Mesodermal cell (in vitro differentiated cells): ENCODE measurements around the gene FADS6.

Experiments
- H3K27ac ChIP-seq: 2 replicates; pipeline ENCODE4 v1.7.0; 2013; ENCODE audit warnings: mild to moderate bottlenecking, low read depth, low read length, moderate library complexity; ENCODE audit not compliant: severe bottlenecking
- H3K36me3 ChIP-seq: 2 replicates; pipeline ENCODE4 v1.7.1; 2013; ENCODE audit warnings: mild to moderate bottlenecking, low read length, moderate library complexity; ENCODE audit not compliant: control insufficient read depth, insufficient read depth
- H3K4me1 ChIP-seq: one replicate; pipeline ENCODE4 v1.7.1; 2013; ENCODE audit warnings: mild to moderate bottlenecking, low read length; ENCODE audit not compliant: insufficient read depth, control insufficient read depth, poor library complexity, severe bottlenecking
- H3K4me3 ChIP-seq: 2 replicates; pipeline ENCODE4 v1.7.0; 2013; ENCODE audit warnings: low read length, control low read depth, mild to moderate bottlenecking; ENCODE audit not compliant: insufficient read depth, poor library complexity, severe bottlenecking; ENCODE audit errors: extremely low read depth
- H3K9me3 ChIP-seq: 2 replicates; pipeline ENCODE4 v1.7.1; 2013; ENCODE audit warnings: mild to moderate bottlenecking, low read length, moderate library complexity; ENCODE audit not compliant: control insufficient read depth
- WGBS, 2 experiments: methylation state at CpG; one replicate each; pipeline ENCODE4 v1.1.5; 2013; ENCODE audit warnings: missing lambda C conversion rate in 2 of 2; ENCODE audit not compliant: insufficient coverage in 2 of 2; 5-methylcytosine and 5-hydroxymethylcytosine counted together

The FADS6 gene

DNA sequence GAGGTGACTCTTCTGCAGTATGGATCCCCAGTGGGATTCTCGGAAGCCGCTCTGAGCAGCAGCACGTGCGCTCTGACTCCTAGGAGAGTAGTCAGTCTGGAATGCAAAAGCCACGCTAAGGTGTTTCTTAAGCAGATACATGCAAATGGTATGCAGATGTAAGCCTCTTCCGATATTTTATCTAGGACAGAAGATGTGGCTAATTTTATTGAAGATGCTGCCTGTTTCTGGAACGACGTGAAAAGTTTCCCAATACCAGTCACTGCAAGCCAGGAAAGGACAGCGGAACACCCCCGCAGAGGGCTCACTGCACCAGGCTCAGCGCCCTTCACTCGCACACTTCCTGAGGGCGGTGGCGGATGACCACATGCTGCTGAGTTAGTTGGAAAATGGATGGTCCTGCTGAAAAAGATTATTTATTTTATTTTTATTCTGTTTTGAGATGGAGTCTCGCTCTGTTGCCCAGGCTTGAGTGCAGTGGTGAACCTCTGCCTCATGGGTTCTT lies 10.1 kb downstream of the FADS6 start:
- Histone ChIP-seq H3K4me1 (no peaks in the 10 kb centered on the region), H3K36me3 (no peaks in the 10 kb centered on the region), H3K4me3 (no peak overlapping the region), H3K27ac (no peak overlapping the region), H3K9me3 (no peaks in the 10 kb centered on the region)
- WGBS, 2 experiments, result 87% methylated on average over 11 to 15 of the region's 15 CpGs

DNA sequence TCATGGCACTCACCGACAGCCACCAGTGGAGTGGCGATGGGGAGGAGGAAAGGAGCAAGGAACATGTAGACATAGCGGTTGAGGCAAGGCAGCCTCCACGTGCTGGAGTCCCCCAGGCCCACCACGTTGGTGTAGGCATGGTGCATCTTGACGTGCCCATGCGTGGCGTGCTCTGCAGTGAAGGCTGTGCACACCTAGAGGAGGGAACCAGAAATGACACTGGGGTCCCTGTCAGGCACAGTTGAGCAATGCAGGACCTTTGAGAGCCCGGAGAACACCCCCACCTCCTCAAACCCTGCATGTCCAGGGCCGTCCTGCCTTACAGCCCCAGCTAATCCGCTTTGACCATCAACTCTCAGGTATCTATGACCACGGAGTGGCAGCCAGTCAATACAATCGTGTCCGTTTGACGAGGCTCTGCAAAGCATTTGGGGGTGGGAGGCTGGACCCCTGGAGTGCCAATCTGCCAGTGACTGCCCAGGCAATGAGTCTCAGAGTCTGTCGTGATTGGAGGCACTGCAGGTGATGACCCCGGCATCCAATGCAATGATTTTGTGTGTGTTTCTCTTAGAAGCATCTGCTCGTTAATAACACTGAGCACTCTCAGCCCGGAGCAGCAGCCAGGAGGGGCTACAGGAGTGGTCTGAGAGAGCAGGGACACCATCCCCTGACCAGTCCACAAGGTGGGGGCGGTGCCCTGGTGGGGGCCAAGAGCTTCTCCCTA lies 10.8 kb downstream of the FADS6 start:
- 81 to 86% methylated on average over 20 of the region's 20 CpGs for WGBS, 2 experiments
- Histone ChIP-seq H3K4me1 (no peaks in the 10 kb centered on the region), H3K27ac (no peak overlapping the region), H3K36me3 (no peaks in the 10 kb centered on the region), H3K4me3 (no peak overlapping the region), H3K9me3 (no peaks in the 10 kb centered on the region)

DNA sequence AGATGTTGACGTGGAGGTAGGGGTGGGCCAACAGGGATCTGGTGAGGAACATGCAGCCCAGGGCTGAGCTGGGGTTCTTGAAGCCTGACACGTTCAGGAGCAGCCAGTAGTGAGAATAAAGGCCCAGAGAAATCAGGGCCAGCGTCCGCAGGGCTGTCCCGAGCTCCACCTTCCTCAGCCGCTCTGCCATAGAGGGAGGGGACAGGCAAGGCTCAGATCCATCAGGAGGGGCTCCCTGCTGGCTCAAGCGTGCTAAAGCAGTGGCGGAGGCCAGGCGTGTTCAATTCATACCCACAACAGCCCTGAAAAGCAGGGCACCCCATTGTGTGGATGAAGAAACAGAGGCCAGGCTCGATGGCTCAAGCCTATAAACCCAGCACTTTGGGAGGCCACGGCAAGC lies 12.4 kb downstream of the FADS6 start:
- no peaks in the 10 kb centered on the region for H3K4me1 ChIP-seq
- no peaks in the 10 kb centered on the region for H3K9me3 ChIP-seq
- no peak overlapping the region for H3K4me3 ChIP-seq
- 79% methylated on average over 8 to 11 of the region's 11 CpGs for WGBS, 2 experiments
- H3K27ac ChIP-seq, result no peak overlapping the region
- H3K36me3 ChIP-seq, result no peaks in the 10 kb centered on the region

DNA sequence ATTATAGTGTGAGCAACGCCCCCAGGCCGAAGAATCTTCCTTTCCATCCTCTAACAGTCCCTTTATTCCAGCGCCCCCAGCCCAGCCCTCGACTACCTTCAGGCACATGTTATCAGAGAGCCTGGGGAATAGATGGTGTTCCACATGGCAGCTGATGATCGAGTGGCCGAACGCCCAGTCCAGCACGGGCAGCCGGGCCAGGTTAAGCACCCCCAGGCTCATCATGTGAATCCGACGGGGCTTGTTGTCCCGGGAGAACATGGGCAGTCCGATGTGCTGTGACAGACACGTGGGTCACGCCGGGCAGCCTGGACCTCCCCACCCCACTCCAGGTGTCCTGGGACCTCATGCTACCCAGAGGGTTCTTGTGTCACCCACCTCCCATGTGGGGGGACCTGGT lies 14.1 kb downstream of the FADS6 start:
- Histone ChIP-seq H3K4me1 (no peaks in the 10 kb centered on the region), H3K4me3 (no peak overlapping the region), H3K36me3 (no peaks in the 10 kb centered on the region), H3K27ac (no peak overlapping the region), H3K9me3 (no peaks in the 10 kb centered on the region)
- WGBS, 2 experiments, result 92 to 95% methylated on average over 13 to 14 of the region's 16 CpGs

DNA sequence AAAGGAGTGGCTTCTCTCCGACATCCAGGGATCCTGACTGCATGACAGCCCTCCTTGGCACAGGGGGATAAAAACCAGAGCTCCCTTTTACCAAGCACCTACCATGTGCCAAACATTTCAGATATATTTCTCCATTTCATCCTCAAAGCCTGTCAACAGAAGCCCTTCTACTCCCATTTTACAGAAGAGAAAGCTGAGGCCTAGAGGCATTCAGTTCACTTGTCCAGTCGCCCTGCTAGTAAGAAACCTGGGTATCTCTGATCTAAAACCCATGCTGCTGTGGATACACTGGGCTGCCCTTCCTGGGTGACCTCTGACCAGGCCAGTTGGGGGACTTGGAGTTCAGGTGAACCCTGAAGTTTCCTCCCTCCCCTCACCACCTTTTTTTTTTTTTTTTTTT lies 14.8 kb downstream of the FADS6 start:
- Histone ChIP-seq H3K4me1 (no peaks in the 10 kb centered on the region), H3K36me3 (no peaks in the 10 kb centered on the region), H3K4me3 (no peak overlapping the region), H3K27ac (no peak overlapping the region), H3K9me3 (no peaks in the 10 kb centered on the region)
- WGBS, 2 experiments, result 80 to 88% methylated on average over 1 to 2 of the region's 2 CpGs

DNA sequence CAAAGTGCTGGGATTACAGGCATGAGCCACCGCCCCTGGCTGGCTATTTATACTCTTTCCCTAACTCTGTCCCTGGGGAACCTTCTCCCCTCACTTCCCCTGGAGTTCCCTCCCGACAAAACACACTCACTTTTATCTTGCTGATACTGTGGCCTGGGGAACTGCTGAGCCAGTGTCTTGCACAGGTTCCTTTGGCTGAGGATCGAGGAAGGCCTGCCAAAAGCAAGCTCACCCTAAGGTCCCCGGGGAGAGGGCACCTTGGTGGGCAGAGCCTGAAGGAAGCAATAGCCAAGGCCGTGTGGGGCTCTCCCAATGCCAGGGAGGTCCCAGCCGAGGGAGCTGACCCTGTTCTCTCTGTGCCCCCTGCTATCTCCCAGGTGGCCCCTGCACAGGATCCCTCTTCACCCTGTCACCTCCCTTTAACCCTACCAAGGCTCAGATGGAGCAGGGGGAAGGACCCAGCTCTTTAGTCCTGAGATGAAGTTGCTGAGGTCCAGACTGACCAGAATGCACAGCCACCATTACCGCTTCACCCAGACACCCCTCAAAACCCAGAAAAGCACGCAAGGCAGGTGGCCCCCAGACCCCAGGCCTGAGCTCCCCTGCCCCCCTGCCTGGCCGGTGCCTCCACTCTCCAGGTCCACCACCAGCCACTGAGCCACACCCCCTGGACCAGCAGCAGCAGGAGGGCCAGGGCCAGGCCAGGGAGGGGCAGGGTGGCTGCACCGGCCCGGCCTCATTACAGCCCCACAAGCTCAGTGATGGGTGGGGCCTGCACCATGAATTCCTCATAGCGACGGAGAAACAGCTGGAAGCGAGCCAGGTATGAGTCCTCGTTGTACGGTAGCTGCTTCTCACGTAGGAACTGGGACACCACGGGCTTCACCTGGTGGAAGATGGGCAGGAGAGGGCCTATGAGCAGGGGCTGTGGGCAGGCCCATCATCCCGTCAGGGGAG lies 15.6 kb downstream of the FADS6 start:
- WGBS, 2 experiments, result 83 to 90% methylated on average over 17 to 18 of the region's 19 CpGs

DNA sequence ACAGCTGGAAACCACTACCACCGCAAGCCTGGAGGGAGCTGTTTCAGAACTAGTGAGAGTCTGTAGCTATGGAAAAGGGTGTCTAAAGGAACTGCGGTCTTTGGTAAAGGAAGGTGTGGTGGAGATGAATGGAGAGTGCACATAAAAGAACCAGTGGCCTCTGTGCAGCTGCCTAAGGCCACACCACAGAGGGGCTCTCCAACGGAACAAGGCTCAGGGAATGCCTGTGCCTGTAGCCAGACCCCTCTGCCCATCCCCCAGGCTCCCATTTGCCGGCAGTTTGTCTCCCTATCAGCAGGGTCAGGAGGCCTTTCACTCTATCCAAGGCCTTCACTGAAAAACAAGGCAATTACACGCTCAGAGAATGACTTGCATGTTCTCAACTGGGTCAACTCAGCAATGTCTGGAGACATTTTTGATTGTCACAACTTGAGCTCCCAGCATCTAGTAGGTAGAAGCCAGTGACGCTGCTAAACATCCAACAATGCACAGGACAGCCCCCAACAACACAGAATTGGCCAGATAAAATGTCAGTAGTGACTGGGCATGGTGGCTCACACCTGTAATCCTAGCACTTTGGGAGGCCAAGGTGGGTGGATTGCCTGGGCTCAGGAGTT lies 17.3 kb downstream of the FADS6 start:
- WGBS, 2 experiments, result 71 to 72% methylated on average over 5 to 6 of the region's 6 CpGs
- H3K36me3 ChIP-seq, result peaks cover under 1% of the 10 kb centered on the region
- no peaks in the 10 kb centered on the region for H3K9me3 ChIP-seq
- H3K4me3 ChIP-seq, result no peak overlapping the region
- peak overlapping the region; percentile 16 for H3K27ac ChIP-seq
- peaks cover 8% of the 10 kb centered on the region for H3K4me1 ChIP-seq

More for the DNA sequence above, 15.6 kb downstream of the FADS6 start:
- H3K4me3 ChIP-seq, result no peak overlapping the region
- no peaks in the 10 kb centered on the region for H3K9me3 ChIP-seq
- no peaks in the 10 kb centered on the region for H3K4me1 ChIP-seq
- no peaks in the 10 kb centered on the region for H3K36me3 ChIP-seq
- no peak overlapping the region for H3K27ac ChIP-seq

DNA sequence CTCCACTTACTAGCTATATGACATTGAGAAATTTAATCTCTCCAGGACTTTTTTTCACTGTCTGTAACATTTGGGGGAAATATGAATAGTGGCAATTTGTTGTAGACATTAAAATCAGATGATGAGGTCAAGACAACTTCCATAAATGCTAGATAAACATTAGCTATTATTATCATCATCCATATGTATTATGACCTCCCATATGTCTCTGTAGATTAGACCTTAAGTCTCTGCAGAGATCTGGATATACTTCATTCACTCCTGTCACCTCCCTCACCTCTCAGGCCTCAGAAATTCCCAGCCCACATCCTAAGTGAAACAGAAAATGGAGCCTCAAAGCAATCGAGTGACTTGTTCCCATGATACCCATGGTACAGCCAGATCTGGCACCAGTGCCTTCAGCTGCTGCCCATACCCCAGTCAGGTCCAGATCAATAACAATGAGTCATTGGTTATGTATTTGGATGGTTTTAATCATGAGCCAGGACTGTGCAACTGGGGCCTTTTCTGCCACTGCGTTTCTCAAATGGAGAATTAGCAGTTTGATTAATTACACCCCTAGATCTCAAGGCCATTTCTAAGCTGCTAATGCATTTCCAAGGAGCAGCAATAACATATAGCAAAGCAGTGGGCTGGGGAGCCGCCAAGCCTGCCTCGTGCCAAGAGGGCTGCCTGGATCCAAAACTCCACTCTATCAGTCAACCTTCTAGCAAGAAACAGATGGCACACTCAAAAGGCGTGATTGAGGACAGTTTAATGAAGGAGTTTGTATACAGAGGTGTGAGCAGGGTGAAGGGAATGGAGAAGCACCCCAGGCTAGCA lies 18.1 kb downstream of the FADS6 start:
- Histone ChIP-seq H3K4me1 (peaks cover 10% of the 10 kb centered on the region), H3K27ac (no peak overlapping the region), H3K4me3 (no peak overlapping the region), H3K36me3 (peaks cover 4% of the 10 kb centered on the region), H3K9me3 (no peaks in the 10 kb centered on the region)
- 92 to 95% methylated on average over 2 to 3 of the region's 5 CpGs for WGBS, 2 experiments

DNA sequence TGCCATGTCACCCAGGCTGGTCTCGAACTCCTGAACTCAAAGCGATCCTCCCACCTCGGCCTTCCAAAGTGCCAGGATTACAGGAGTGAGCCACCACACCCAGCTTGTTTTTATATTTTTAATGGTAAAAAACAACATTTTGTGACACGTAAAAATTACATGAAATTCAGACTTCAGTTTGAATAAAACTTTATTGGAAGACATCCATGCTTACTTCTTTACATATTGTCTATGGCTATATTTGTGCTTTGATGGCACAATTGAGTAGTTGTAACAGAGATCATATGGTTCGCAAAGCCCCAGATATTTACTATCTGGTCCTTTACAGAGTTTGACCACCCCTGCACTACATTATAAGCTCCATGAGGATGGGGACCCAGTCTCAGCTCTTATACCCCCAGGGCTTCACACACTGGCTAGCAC lies 18.8 kb downstream of the FADS6 start:
- Histone ChIP-seq H3K4me1 (peaks cover 10% of the 10 kb centered on the region), H3K36me3 (peaks cover 4% of the 10 kb centered on the region), H3K4me3 (no peak overlapping the region), H3K9me3 (no peaks in the 10 kb centered on the region), H3K27ac (no peak overlapping the region)
- WGBS, 2 experiments, result 100% methylated on average over 1 of the region's 5 CpGs; no CpG with 5 or more reads in 1 of the 2 experiments
